Endothelial cell of umbilical vein (primary cell): ENCODE results near the gene TPRX2. TPM values are rescaled to one million over a fixed set of nuclear protein-coding genes. Genes with fewer than 3 reads are reported as not detected.

Experiments used
- BruUV-seq: library from RNA; stranded (reverse); fragments of 400-500 nt; replicated peaks from 2 replicates; lab custom pipeline; 2021; lab: Mats Ljungman, UMichigan
- CTCF ChIA-PET: fragments of 300-600, 350-600 bp; sonication (Branson Sonifier 250); formaldehyde crosslinking; loops from one replicate; lab custom pipeline; 2021; ENCODE audit warnings: antibody characterized with exemption, inconsistent platforms; lab: Charles Lee
- POLR2A ChIA-PET: fragments of 300-600, 350-600 bp; sonication (Branson Sonifier 250); formaldehyde crosslinking; loops from one replicate; lab custom pipeline; 2021; ENCODE audit warnings: antibody characterized with exemption, inconsistent platforms; lab: Charles Lee
- DNase-seq: peaks from one replicate; pipeline ENCODE4 v3.0.0-alpha.2; 2011; ENCODE audit warnings: low read depth, low spot score
- FAIRE-seq: peaks from 2 replicates; lab custom pipeline; 2011; peaks lifted over from hg19 to GRCh38; lab: Jason Lieb, UNC
- H2AFZ ChIP-seq: 2 replicates; pipeline ENCODE4 v1.6.0; 2012; ENCODE audit warnings: low read depth, low read length, control low read depth, inconsistent platforms
- H3K27ac ChIP-seq: 2 replicates; pipeline ENCODE4 v1.5.1; 2011; ENCODE audit warnings: low read depth, mild to moderate bottlenecking, control low read depth, low read length, moderate library complexity; ENCODE audit not compliant: insufficient read depth
- H3K27me3 ChIP-seq, 2 experiments: 2 replicates each; pipeline versions ENCODE4 v1.6.0 to v1.6.1; 2011; ENCODE audit warnings: low read length in 2 of 2, mixed read lengths in 1 of 2; ENCODE audit not compliant: control insufficient read depth in 2 of 2, insufficient read depth in 2 of 2
- H3K36me3 ChIP-seq, 2 experiments: 2 replicates in 1 of 2; 3 replicates in 1 of 2; pipeline ENCODE4 v1.5.1; 2011; ENCODE audit warnings: low read length in 2 of 2, mild to moderate bottlenecking in 1 of 2, moderate library complexity in 1 of 2; ENCODE audit not compliant: control insufficient read depth in 2 of 2, insufficient read depth in 2 of 2; ENCODE audit errors: extremely low read depth in 1 of 2
- H3K4me1 ChIP-seq: 3 replicates; pipeline ENCODE4 v1.5.1; 2011; ENCODE audit warnings: mild to moderate bottlenecking, low read length; ENCODE audit not compliant: control insufficient read depth, insufficient read depth; ENCODE audit errors: extremely low read depth
- H3K4me2 ChIP-seq: 2 replicates; pipeline ENCODE4 v1.6.1; 2011; ENCODE audit warnings: low read length, control low read depth, mixed read lengths; ENCODE audit not compliant: insufficient read depth
- H3K4me3 ChIP-seq, 3 experiments: fragments of 200-600 bp in 1 of 3; sonication (generic), shearing (Covaris generic) in 1 of 3; replicated peaks in 1 of 3; 2 replicates each; pipeline ENCODE4 v1.5.1; 2011 to 2016; ENCODE audit warnings: control low read depth in 3 of 3, low read length in 3 of 3, mild to moderate bottlenecking in 2 of 3, inconsistent platforms in 1 of 3, low read depth in 1 of 3, moderate library complexity in 1 of 3; ENCODE audit not compliant: insufficient read depth in 1 of 3
- H3K79me2 ChIP-seq: 2 replicates; pipeline ENCODE4 v1.6.0; 2012; ENCODE audit warnings: low read length, inconsistent platforms; ENCODE audit not compliant: control insufficient read depth, insufficient read depth
- H3K9ac ChIP-seq: replicated peaks from 2 replicates; pipeline ENCODE3; 2011; ENCODE audit warnings: low read length, control low read depth; ENCODE audit not compliant: insufficient read depth; ENCODE audit errors: extremely low read depth
- H3K9me1 ChIP-seq: replicated peaks from 3 replicates; pipeline ENCODE4 v1.6.0; 2011; ENCODE audit warnings: mild to moderate bottlenecking, low read length; ENCODE audit not compliant: control insufficient read depth, insufficient read depth; ENCODE audit errors: extremely low read depth
- H3K9me3 ChIP-seq: replicated peaks from 2 replicates; pipeline ENCODE4 v1.5.1; 2012; ENCODE audit warnings: low read length, inconsistent platforms; ENCODE audit not compliant: control insufficient read depth, insufficient read depth
- H4K20me1 ChIP-seq: replicated peaks from 2 replicates; pipeline ENCODE3; 2011; ENCODE audit warnings: mild to moderate bottlenecking, low read length; ENCODE audit not compliant: control insufficient read depth, insufficient read depth; ENCODE audit errors: extremely low read depth
- CTCF ChIP-seq, 2 donors: IDR thresholded peaks; 1 replicate in 1 of 2; 2 replicates in 1 of 2; pipeline ENCODE4 v1.5.1; 2011; ENCODE audit warnings: low read length in 2 of 2, mild to moderate bottlenecking in 2 of 2, moderate library complexity in 2 of 2, control low read depth in 1 of 2, inconsistent platforms in 1 of 2, low read depth in 1 of 2; ENCODE audit not compliant: insufficient read depth in 1 of 2; ENCODE audit errors: extremely low read depth in 1 of 2
- EZH2 ChIP-seq: IDR thresholded peaks from 2 replicates; pipeline ENCODE4 v1.6.1; 2012; ENCODE audit warnings: borderline replicate concordance, low read depth, mild to moderate bottlenecking, moderate library complexity, low read length, inconsistent platforms; ENCODE audit not compliant: severe bottlenecking
- FOS ChIP-seq: IDR thresholded peaks from 2 replicates; pipeline ENCODE4 v1.6.1; 2011; ENCODE audit warnings: mild to moderate bottlenecking, low read length, moderate library complexity, borderline replicate concordance; ENCODE audit not compliant: insufficient read depth
- GATA2 ChIP-seq: IDR thresholded peaks from 2 replicates; pipeline ENCODE4 v1.7.0; 2011; ENCODE audit warnings: low read depth, mild to moderate bottlenecking, moderate library complexity, mixed read lengths, low read length; ENCODE audit not compliant: insufficient read length, insufficient read depth
- JUN ChIP-seq: IDR thresholded peaks from 2 replicates; pipeline ENCODE4 v1.6.1; 2011; ENCODE audit warnings: borderline replicate concordance, low read depth; ENCODE audit not compliant: insufficient read length, insufficient read depth
- MYC ChIP-seq: IDR thresholded peaks from one replicate; pipeline ENCODE4 v1.6.1; 2011; ENCODE audit warnings: mild to moderate bottlenecking, low read depth, low read length
- POLR2A ChIP-seq: IDR thresholded peaks from 2 replicates; pipeline ENCODE4 v1.6.1; 2012; ENCODE audit warnings: low read depth, mild to moderate bottlenecking, control low read depth, low read length
- POLR2AphosphoS5 ChIP-seq: IDR thresholded peaks from 2 replicates; pipeline ENCODE4 v1.6.1; 2012; ENCODE audit warnings: low read depth, mild to moderate bottlenecking, control low read depth, low read length, moderate library complexity; ENCODE audit not compliant: insufficient read depth
- dilution Hi-C: fragments of 300-500 bp; cut with MboI; formaldehyde crosslinking; loops from one replicate; pipeline ENCODE4 v1.15.0; 2019; ENCODE audit warnings: low sequenced_read_pairs; ENCODE audit not compliant: extremely low pct_ligation_motif_present
- intact Hi-C: fragments of 100-400 bp; cut with micrococcal nuclease; formaldehyde crosslinking; loops from one replicate; pipeline ENCODE4 v1.10.0; 2022
- polyA plus RNA-seq, 4 experiments: library from polyadenylated mRNA; depleted of rRNA in 3 of 4; stranded (reverse) in 3 of 4; unstranded in 1 of 4; fragments of >200 nt; gene quantifications; 2 replicates each; pipeline versions ENCODE4 v1.2.1 to v1.2.3, GENCODE V29; 2011 to 2012; ENCODE audit warnings: missing spikeins in 1 of 4
- total RNA-seq: library from RNA; stranded (reverse); gene quantifications from 2 replicates; pipeline ENCODE4 v1.2.3, GENCODE V29; 2021
- TF ChIP-seq, protein P1 (sequence below): IDR thresholded peaks from 2 replicates; pipeline ENCODE4 v1.6.1; 2011; ENCODE audit not compliant: insufficient read depth, insufficient read length

Gene TPRX2
- total and polyA plus RNA-seq, 2 donors (not counting 3 experiments of a cell fraction or from before 2014, with no cell fraction given): not detected

DNA sequence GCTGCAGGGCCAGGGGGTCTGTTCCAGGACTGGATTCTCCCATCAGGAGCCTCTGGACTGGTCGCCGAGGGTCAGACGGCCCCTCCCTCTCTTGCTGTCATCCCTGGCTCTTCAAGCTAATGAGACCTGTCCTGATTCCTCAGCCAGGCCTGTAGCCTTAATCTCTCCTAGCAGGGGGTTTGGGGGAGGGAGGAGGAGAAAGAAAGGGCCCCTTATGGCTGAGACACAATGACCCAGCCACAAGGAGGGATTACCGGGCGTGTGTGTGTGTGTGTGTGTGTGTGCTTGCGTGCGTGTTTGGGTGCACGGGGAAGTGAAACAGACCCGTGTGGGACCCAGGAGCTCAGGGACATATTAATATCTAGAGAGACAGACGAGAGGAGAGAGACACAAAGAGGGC lies 39.2 kb upstream of the TPRX2 start:
- Histone ChIP-seq H3K4me1 (no peaks in the 10 kb centered on the region), H3K36me3 (no peaks in the 10 kb centered on the region), H3K9ac (no peak overlapping the region), H3K27ac (no peak overlapping the region), H3K27me3 (peaks cover 8 to 16% of the 10 kb centered on the region in 2 experiments), H2AFZ (no peak overlapping the region), H4K20me1 (no peaks in the 10 kb centered on the region), H3K79me2 (no peaks in the 10 kb centered on the region), H3K4me2 (no peak overlapping the region), H3K9me3 (no peaks in the 10 kb centered on the region), H3K4me3 (no peak overlapping the region), H3K9me1 (no peaks in the 10 kb centered on the region)
- intact Hi-C loops (no loop called here), dilution Hi-C loops (no loop called here)
- BruUV-seq: no TSS peak
- ChIA-PET POLR2A (no interaction called here), CTCF (interaction anchor here (1.6 kb wide), 1 partner anchor 49 kb away, joined by 5 read pairs; no protein-coding TSS in a partner anchor)
- TF ChIP-seq POLR2A (no peak), CTCF (IDR thresholded peaks at IDR 0.05; ENCODE audit: extremely low read depth in 1 of 2, insufficient read depth in 1 of 2, low read depth in 1 of 2, low read length in 2 of 2) (no peak), MYC (no peak), FOS (no peak), JUN (no peak), EZH2 (no peak), POLR2AphosphoS5 (no peak), GATA2 (no peak)
- TF ChIP-seq, protein P1, sequence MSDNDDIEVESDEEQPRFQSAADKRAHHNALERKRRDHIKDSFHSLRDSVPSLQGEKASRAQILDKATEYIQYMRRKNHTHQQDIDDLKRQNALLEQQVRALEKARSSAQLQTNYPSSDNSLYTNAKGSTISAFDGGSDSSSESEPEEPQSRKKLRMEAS: no peak
- FAIRE-seq (no peak), DNase-seq (no peak)
